ENCODE results near the gene RAB3C.

RAB3C gene

DNA sequence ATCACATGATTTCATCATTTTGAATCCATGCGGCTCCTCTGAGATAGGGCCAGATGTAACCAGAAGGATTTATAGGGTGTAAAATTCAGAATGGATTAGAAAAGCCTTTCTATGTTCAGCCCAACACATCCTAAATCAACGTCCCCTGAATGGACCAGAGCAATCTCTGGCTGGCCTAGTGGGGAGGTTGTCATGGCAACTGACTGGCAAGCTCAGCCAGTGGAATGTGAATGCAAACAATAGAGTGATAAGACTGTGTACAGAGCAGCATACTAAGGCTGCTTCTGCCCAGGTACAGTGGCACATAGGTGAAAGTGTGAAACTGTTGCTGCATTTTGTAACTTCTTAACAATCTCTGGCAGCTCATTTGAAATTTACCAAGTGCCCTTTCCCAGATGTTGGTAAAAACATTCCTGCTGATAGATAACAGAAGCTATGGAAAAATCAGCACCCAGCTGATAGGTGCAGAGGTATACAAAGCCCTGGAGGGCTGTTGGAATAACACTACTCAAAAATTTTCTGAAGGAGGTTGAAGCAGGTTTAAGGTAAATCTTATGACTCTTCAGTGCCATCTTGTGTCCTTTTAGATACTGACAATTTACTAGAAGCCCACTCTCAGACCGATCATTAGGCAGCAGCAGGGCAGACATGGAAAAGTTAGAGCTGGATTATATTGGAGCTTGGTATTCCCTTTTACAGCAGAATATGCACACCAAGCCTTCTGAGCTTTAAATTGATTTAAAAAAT, 267.2 kb downstream of the RAB3C start:
- TF ChIP-seq, protein P1, sequence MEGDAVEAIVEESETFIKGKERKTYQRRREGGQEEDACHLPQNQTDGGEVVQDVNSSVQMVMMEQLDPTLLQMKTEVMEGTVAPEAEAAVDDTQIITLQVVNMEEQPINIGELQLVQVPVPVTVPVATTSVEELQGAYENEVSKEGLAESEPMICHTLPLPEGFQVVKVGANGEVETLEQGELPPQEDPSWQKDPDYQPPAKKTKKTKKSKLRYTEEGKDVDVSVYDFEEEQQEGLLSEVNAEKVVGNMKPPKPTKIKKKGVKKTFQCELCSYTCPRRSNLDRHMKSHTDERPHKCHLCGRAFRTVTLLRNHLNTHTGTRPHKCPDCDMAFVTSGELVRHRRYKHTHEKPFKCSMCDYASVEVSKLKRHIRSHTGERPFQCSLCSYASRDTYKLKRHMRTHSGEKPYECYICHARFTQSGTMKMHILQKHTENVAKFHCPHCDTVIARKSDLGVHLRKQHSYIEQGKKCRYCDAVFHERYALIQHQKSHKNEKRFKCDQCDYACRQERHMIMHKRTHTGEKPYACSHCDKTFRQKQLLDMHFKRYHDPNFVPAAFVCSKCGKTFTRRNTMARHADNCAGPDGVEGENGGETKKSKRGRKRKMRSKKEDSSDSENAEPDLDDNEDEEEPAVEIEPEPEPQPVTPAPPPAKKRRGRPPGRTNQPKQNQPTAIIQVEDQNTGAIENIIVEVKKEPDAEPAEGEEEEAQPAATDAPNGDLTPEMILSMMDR (conservative IDR thresholded peaks at IDR 0.05; ENCODE audit: low read depth, low read length) = peak; percentile 61
- DNase-seq (ENCODE audit: low read depth) = peak; percentile 70
- H3K4me3 ChIP-seq (ENCODE audit: low read depth, low read length) = no peak overlapping the region

DNA sequence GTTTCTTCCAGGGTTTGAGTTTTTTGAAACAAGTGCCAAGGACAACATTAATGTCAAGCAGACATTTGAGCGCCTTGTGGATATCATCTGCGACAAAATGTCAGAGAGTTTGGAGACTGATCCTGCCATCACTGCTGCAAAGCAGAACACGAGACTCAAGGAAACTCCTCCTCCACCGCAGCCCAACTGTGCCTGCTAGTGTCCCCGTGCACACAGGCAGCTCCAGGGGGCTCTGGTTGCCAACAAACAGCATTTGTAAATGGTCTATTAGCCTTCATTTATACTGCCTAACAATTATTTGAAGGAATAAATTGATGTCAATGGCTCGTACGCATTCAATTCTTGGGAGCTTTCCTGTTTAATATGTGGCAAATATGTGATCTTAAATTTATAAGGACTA, 268.3 kb downstream of the RAB3C start:
- no peak for DNase-seq (ENCODE audit: low read depth)
- no peak overlapping the region for H3K4me3 ChIP-seq (ENCODE audit: low read depth, low read length)
- TF ChIP-seq, protein P1 (conservative IDR thresholded peaks at IDR 0.05; ENCODE audit: low read depth, low read length) = no peak

DNA sequence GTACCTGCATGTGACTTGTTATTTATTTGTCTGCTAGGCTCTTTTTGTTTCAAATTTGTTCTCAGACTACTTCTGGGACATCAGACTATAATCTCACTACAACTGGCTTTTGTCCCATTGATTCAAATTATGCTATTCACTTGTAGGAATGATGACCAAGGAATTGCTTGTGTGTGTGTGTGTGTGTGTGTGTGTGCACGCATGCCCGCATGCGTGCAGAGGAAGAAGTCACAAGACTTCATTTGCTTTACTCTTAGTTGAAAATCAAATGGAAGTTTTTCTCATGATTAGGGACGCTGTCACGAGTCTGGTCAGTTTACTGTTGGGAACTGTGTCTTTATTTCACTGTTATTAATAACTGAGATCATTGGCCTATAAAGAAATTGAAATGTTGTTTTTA, 268.7 kb downstream of the RAB3C start:
- no peak for DNase-seq (ENCODE audit: low read depth)

DNA sequence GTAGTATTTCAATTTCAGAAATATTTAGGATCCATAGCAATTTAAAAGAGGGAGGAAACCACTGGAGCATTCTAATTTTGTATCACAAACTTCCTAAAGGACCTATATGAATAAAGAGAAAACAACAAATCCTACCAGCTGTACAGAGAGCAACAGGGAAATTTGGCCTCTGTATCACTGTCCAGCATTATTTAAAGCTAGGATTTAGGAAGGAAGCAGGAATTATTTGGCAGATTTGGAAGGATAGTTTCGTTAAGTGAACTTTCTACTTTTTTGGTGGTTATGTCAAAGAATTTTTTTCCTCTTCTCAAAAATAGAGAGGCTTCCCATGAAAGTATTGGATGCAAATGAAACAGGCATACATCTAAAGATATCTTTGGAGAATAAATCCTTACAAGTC, 269.7 kb downstream of the RAB3C start:
- no peak for DNase-seq (ENCODE audit: low read depth)
- no peak overlapping the region for H3K4me3 ChIP-seq (ENCODE audit: low read depth, low read length)
- TF ChIP-seq, protein P1 (conservative IDR thresholded peaks at IDR 0.05; ENCODE audit: low read depth, low read length) = no peak

More for the DNA sequence above, 268.7 kb downstream of the RAB3C start:
- no peak overlapping the region for H3K4me3 ChIP-seq (ENCODE audit: low read depth, low read length)
- TF ChIP-seq, protein P1 (conservative IDR thresholded peaks at IDR 0.05; ENCODE audit: low read depth, low read length) = no peak

DNA sequence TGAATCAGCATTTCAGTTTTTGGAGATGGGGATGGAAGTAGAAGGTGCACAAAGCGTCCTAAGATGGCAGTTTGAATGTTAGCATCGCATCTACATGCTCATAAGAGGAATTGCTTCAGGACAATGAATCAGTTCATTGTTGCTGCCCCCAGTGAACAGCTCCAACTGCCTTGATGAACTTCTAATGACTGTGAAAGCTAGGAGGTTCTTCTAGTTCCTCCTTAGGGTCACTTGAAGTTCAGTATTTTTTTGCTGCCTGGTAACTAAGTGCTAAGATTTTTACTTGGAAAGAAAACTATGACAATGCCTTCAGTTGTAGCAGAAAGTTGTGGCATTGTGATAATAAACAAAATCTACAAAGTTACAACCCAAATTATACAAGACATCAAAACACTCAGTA, 271.6 kb downstream of the RAB3C start:
- H3K4me3 ChIP-seq (ENCODE audit: low read depth, low read length) = no peak overlapping the region
- DNase-seq (ENCODE audit: low read depth) = no peak
- TF ChIP-seq, protein P1 (conservative IDR thresholded peaks at IDR 0.05; ENCODE audit: low read depth, low read length) = no peak

DNA sequence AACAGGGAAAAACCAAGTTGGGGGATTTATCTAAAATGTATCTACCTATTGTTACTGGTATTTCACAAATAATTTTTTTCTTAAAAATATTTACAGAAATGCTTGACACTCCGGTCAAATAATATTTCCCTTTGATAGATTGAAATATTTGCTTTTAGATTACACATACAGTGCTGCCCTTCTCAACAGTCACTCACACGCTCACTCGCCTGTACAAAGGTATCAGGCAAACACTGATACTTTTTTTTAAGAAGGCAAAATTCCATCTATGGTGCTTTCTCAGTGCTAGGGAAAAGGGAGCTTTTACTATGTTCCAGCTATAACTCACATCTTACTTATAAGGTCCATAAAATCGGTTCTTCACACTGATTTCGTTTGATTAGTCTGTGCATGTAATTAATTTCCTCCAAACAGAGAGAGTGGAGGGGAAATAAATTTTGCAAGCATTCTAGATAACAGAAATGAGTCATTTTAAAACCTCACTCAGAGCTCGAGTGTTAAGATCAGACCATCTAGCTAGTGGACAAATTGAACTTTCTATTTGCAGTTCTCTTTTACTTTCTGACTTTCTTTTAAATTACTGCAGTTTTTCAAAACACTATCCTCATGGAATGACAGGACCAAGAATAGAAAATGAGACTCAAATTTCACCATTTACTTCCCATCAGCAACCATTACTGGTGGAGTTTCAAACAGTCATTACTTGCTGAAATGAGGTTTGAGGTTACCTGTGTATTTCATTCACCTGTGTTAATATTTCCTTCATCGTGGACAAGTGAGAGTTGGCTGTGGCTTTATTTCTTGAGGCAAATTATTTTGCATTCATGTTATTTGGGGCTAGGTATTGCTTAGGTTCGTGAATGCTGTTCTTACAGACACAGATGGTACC, 273.2 kb downstream of the RAB3C start:
- peak; percentile 10 for DNase-seq (ENCODE audit: low read depth)
- no peak overlapping the region for H3K4me3 ChIP-seq (ENCODE audit: low read depth, low read length)
- TF ChIP-seq, protein P1 (conservative IDR thresholded peaks at IDR 0.05; ENCODE audit: low read depth, low read length) = no peak

Data from choroid plexus epithelial cell (primary cell).